WTC11 (cell line): ENCODE results near the gene ARHGAP26. TPM values are rescaled to one million over a fixed set of nuclear protein-coding genes. Genes with fewer than 3 reads are reported as not detected.

Experiments used
- ATAC-seq: fragments of 200-7000 bp; cut with Tn5 transposase; 2 replicates; pipeline ENCODE4 v1.10.0; 2021; ENCODE audit warnings: mild to moderate bottlenecking, moderate library complexity
- CTCF ChIA-PET: fragments of 300-600 bp; sonication (Branson Sonifier 250); formaldehyde crosslinking; loops from one replicate; lab custom pipeline; 2021; ENCODE audit warnings: antibody characterized with exemption; lab: Charles Lee
- POLR2A ChIA-PET: fragments of 350-600 bp; sonication (Branson Sonifier 250); formaldehyde crosslinking; loops from one replicate; lab custom pipeline; 2021; ENCODE audit warnings: antibody characterized with exemption; lab: Charles Lee
- DNase-seq: peaks from one replicate; pipeline ENCODE4 v3.0.0; 2021; ENCODE audit warnings: low spot score
- H3K27ac Mint-ChIP-seq: 2 replicates; pipeline ENCODE4 v1.8.0; 2021; ENCODE audit warnings: mixed read lengths
- H3K27me3 Mint-ChIP-seq: 2 replicates; pipeline ENCODE4 v1.8.0; 2021; ENCODE audit warnings: low read depth, mild to moderate bottlenecking, moderate library complexity, mixed read lengths
- H3K36me3 Mint-ChIP-seq: 2 replicates; pipeline ENCODE4 v1.8.0; 2021; ENCODE audit warnings: mixed read lengths
- H3K4me1 Mint-ChIP-seq: 2 replicates; pipeline ENCODE4 v1.8.0; 2022; ENCODE audit warnings: mixed read lengths
- H3K4me3 Mint-ChIP-seq: 2 replicates; pipeline ENCODE4 v1.8.0; 2021; ENCODE audit warnings: mild to moderate bottlenecking, moderate library complexity, mixed read lengths
- H3K9me3 Mint-ChIP-seq: 2 replicates; pipeline ENCODE4 v1.8.0; 2021; ENCODE audit warnings: mixed read lengths
- ATF2 ChIP-seq: sonication (generic); formaldehyde crosslinking; IDR thresholded peaks from 2 replicates; pipeline ENCODE4 v1.8.1; 2022; ENCODE audit warnings: low read depth, missing genetic modification reagents, borderline replicate concordance
- CDX4 ChIP-seq: fragments of 250-450 bp; sonication (Bioruptor Pico); IDR thresholded peaks from 2 replicates; pipeline ENCODE4 v1.9.0; 2021; ENCODE audit warnings: moderate library complexity, mild to moderate bottlenecking, inconsistent platforms, borderline replicate concordance
- E2F1 ChIP-seq: sonication (generic); formaldehyde crosslinking; IDR thresholded peaks from 2 replicates; pipeline ENCODE4 v1.8.0; 2022; ENCODE audit warnings: mild to moderate bottlenecking, missing genetic modification reagents
- ELF4 ChIP-seq: sonication (generic); formaldehyde crosslinking; IDR thresholded peaks from 2 replicates; pipeline ENCODE4 v1.8.1; 2022; ENCODE audit warnings: low read depth, mild to moderate bottlenecking, moderate library complexity, missing genetic modification reagents
- GRHL2 ChIP-seq: fragments of 250-450 bp; sonication (Bioruptor Pico); IDR thresholded peaks from 2 replicates; pipeline ENCODE4 v1.8.0; 2022; ENCODE audit warnings: mild to moderate bottlenecking, moderate library complexity; ENCODE audit not compliant: insufficient replicate concordance, severe bottlenecking
- IRF2 ChIP-seq: sonication (generic); formaldehyde crosslinking; IDR thresholded peaks from 2 replicates; pipeline ENCODE4 v1.8.0; 2022; ENCODE audit warnings: low read depth, missing genetic modification reagents, borderline replicate concordance
- MYBL2 ChIP-seq: sonication (generic); formaldehyde crosslinking; IDR thresholded peaks from 2 replicates; pipeline ENCODE4 v1.8.1; 2023; ENCODE audit warnings: mild to moderate bottlenecking, moderate library complexity, missing genetic modification reagents
- NFATC4 ChIP-seq: fragments of 250-450 bp; sonication (Bioruptor Pico); IDR thresholded peaks from 2 replicates; pipeline ENCODE4 v1.9.0; 2021; ENCODE audit warnings: mild to moderate bottlenecking
- SOX15 ChIP-seq: fragments of 250-450 bp; sonication (Bioruptor Pico); IDR thresholded peaks from 2 replicates; pipeline ENCODE4 v1.9.0; 2021; ENCODE audit warnings: mild to moderate bottlenecking
- TP53 ChIP-seq: sonication (generic); formaldehyde crosslinking; IDR thresholded peaks from 2 replicates; pipeline ENCODE4 v1.8.1; 2023; ENCODE audit warnings: mild to moderate bottlenecking, missing genetic modification reagents
- ZNF263 ChIP-seq: sonication (generic); formaldehyde crosslinking; IDR thresholded peaks from 2 replicates; pipeline ENCODE4 v1.8.1; 2022; ENCODE audit warnings: low read depth, mild to moderate bottlenecking, moderate library complexity, missing genetic modification reagents
- ZNF425 ChIP-seq: fragments of 250-450 bp; sonication (Bioruptor Pico); conservative IDR thresholded peaks from 2 replicates; pipeline ENCODE4 v1.9.0; 2021; ENCODE audit warnings: mild to moderate bottlenecking
- total RNA-seq: library from RNA; stranded (reverse); gene quantifications from 3 replicates; pipeline ENCODE4 v1.2.3, GENCODE V29; 2021

The ARHGAP26 gene
- total RNA-seq, 1 experiment from 2014 or later, result 22.3 TPM

GRCh38 chr5:142974409-142974808 lies 204.2 kb downstream of the ARHGAP26 start (continued):
- no peak for TF ChIP-seq E2F1
- no peak for TF ChIP-seq NFATC4 (CRISPR knock-in tag)
- TF ChIP-seq IRF2 (CRISPR knock-in tag), result no peak
- TF ChIP-seq CDX4, result no peak
- TF ChIP-seq TP53 (CRISPR knock-in tag), result no peak
- no peak for TF ChIP-seq MYBL2

- ChIA-PET POLR2A (no interaction called here), CTCF (no interaction called here)
- Mint-ChIP-seq H3K9me3 (no peaks in the 10 kb centered on the region), H3K4me1 (peaks cover 25% of the 10 kb centered on the region), H3K27ac (no peak overlapping the region), H3K4me3 (no peak overlapping the region), H3K36me3 (no peaks in the 10 kb centered on the region), H3K27me3 (no peaks in the 10 kb centered on the region)
- TF ChIP-seq SOX15 (CRISPR knock-in tag), result no peak
- ATAC-seq (no peak), DNase-seq (no peak)
Measured at GRCh38 chr5:142976861-142977260, 206.7 kb downstream of the ARHGAP26 start.

- CTCF ChIA-PET, result no interaction called here
- DNase-seq, result no peak
Measured at GRCh38 chr5:142977363-142978051, 207.3 kb downstream of the ARHGAP26 start.

More at GRCh38 chr5:142977363-142978051, 207.3 kb downstream of the ARHGAP26 start:
- TF ChIP-seq GRHL2 (CRISPR knock-in tag) (no peak), ZNF425 (CRISPR knock-in tag) (no peak), IRF2 (CRISPR knock-in tag) (no peak), ELF4 (no peak), ATF2 (CRISPR knock-in tag) (no peak), ZNF263 (CRISPR knock-in tag) (no peak), E2F1 (no peak)
- no peaks in the 10 kb centered on the region for H3K27me3 Mint-ChIP-seq
- H3K4me3 Mint-ChIP-seq, result no peak overlapping the region
- H3K4me1 Mint-ChIP-seq, result peaks cover 31% of the 10 kb centered on the region
- H3K36me3 Mint-ChIP-seq, result no peaks in the 10 kb centered on the region
- H3K9me3 Mint-ChIP-seq, result no peaks in the 10 kb centered on the region
- POLR2A ChIA-PET, result no interaction called here
- ATAC-seq, result no peak
- no peak overlapping the region for H3K27ac Mint-ChIP-seq
